Kidney (tissue), 14 donors: Measurements from ENCODE around the gene CACFD1. TPM values are rescaled to one million over a fixed set of nuclear protein-coding genes. Genes with fewer than 3 reads are reported as not detected.

ENCODE experiments used
- DNase-seq, 5 donors: peaks; one replicate each; pipeline ENCODE4 v3.0.0-alpha.2; 2013 to 2020
- FAIRE-seq: peaks from 2 replicates; lab custom pipeline; 2012; peaks lifted over from hg19 to GRCh38; lab: Jason Lieb, UNC
- H3K27ac ChIP-seq, 2 donors: one replicate each; pipeline ENCODE4 v1.7.0; 2013; ENCODE audit warnings: low read depth in 2 of 2, low read length in 2 of 2, inconsistent platforms in 1 of 2
- H3K27me3 ChIP-seq: one replicate; pipeline ENCODE4 v1.7.1; 2013; ENCODE audit warnings: low read length, inconsistent platforms; ENCODE audit not compliant: control insufficient read depth, insufficient read depth
- H3K36me3 ChIP-seq, 3 donors: one replicate each; pipeline versions ENCODE4 v1.7.0 to v1.7.1; 2013; ENCODE audit warnings: low read length in 3 of 3, control low read depth in 1 of 3, inconsistent platforms in 1 of 3; ENCODE audit not compliant: insufficient read depth in 3 of 3, control insufficient read depth in 2 of 3
- H3K4me1 ChIP-seq, 3 donors: one replicate each; pipeline versions ENCODE4 v1.7.0 to v1.7.1; 2013; ENCODE audit warnings: low read length in 3 of 3, inconsistent platforms in 1 of 3, low read depth in 1 of 3; ENCODE audit not compliant: control insufficient read depth in 2 of 3, insufficient read depth in 2 of 3
- H3K4me3 ChIP-seq, 3 donors: one replicate each; pipeline versions ENCODE4 v1.7.0 to v1.8.1; 2013; ENCODE audit warnings: low read length in 3 of 3, control low read depth in 1 of 3, inconsistent platforms in 1 of 3
- H3K9ac ChIP-seq, 3 donors: one replicate each; pipeline versions ENCODE4 v1.7.0 to v1.7.1; 2013; ENCODE audit warnings: low read length in 3 of 3, control low read depth in 1 of 3, inconsistent platforms in 1 of 3
- H3K9me3 ChIP-seq, 3 donors: one replicate each; pipeline versions ENCODE4 v1.7.0 to v1.7.1; 2013; ENCODE audit warnings: low read length in 3 of 3, control low read depth in 1 of 3, inconsistent platforms in 1 of 3; ENCODE audit not compliant: control insufficient read depth in 2 of 3, insufficient read depth in 1 of 3
- CTCF ChIP-seq: IDR thresholded peaks from 3 replicates; pipeline ENCODE4 v1.5.1; 2012; ENCODE audit warnings: mild to moderate bottlenecking, moderate library complexity, borderline replicate concordance; ENCODE audit not compliant: insufficient read depth; ENCODE audit errors: extremely low read depth
- intact Hi-C: fragments of 100-400 bp; cut with DNase I; formaldehyde crosslinking; loops from one replicate; pipeline ENCODE4 v1.11.1; 2022
- polyA plus RNA-seq: library from polyadenylated mRNA; stranded (reverse); fragments of 350-450 nt; fragmentation: Illumina TruSeq; extraction: RNeasy Lipid Tissue Mini Kit (QIAGEN cat#74804); gene quantifications from one replicate; pipeline ENCODE4 v1.2.3, GENCODE V29; 2014; ENCODE audit warnings: low read depth, low replicate concordance; ENCODE audit not compliant: insufficient read depth
- total RNA-seq: library from RNA; stranded (reverse); fragmentation: NEBNext Ultra II Directional; extraction: Animal tissue kit (Norgen Biotek cat#: 25700); gene quantifications from one replicate; pipeline ENCODE4 v1.2.1, GENCODE V29; 2021
- donor health status: control.
- donor health status: control.
- donor health status: control.
- donor health status: control.
- donor health status: control.
- donor health status: DM: yes; HTN: yes; CAD: no.
- donor health status: Normal renal cell carcinoma (clear cell type).

The CACFD1 gene
- total and polyA plus RNA-seq, 2 donors from 2014 or later: 37.3 to 37.8 TPM

GRCh38 chr9:133493428-133493827, 33.6 kb downstream of the CACFD1 start:
- Histone ChIP-seq H3K4me1 (peaks cover 0 to 10% (median under 1%) of the 10 kb centered on the region in 3 donors), H3K27ac (no peak overlapping the region), H3K9me3 (no peaks in the 10 kb centered on the region), H3K4me3 (no peak overlapping the region), H3K36me3 (no peaks in the 10 kb centered on the region), H3K9ac (no peak overlapping the region), H3K27me3 (no peaks in the 10 kb centered on the region)
- TF ChIP-seq CTCF: no peak
- intact Hi-C loops: no loop called here
- DNase-seq (peak in 1 of 5 donors; percentile 78), FAIRE-seq (no peak)

DNA sequence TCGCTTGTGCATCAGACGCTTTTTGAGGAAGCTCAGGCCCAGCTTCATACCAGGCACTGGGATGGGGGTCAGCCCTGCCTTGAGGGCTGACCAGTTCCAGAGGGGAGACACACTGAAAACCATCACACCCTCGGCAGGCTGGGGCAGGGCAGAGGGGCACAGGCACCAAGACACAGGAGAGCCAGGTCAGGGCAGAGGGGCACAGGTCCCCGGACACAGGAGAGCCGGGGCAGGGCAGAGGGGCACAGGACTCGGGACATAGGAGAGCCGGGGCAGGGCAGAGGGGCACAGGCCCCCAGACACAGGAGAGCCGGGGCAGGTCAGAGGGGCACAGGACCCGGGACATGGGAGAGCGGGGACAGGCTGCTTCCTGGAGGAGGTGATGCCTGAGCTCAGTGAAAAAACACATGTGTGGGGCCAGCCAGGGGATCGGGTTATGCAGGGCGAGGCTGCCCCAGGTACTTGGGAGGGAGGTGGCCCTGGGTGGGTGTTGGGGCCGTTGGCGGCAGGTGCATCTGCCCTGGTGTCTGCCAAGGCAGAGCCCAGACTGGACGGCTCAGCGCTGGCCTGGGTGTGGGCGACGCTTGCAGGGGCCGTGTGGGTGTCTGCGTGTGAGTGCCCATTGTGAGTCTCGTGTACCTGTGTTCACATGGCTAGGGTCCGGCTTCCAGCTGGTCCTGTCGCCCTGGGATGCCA, 34.2 kb downstream of the CACFD1 start:
- H3K4me1 ChIP-seq: peaks cover 0 to 14% (median 3%) of the 10 kb centered on the region in 3 donors
- H3K27me3 ChIP-seq: no peaks in the 10 kb centered on the region
- intact Hi-C loops: no loop called here
- no peak overlapping the region for H3K9ac ChIP-seq
- FAIRE-seq (no peak), DNase-seq (peak in 1 of 5 donors; percentile 67)
- no peak for TF ChIP-seq CTCF
- no peaks in the 10 kb centered on the region for H3K36me3 ChIP-seq
- no peak overlapping the region for H3K4me3 ChIP-seq
- no peaks in the 10 kb centered on the region for H3K9me3 ChIP-seq
- no peak overlapping the region for H3K27ac ChIP-seq

- no peak overlapping the region for H3K9ac ChIP-seq
- no peaks in the 10 kb centered on the region for H3K36me3 ChIP-seq
- H3K4me3 ChIP-seq: no peak overlapping the region
- no peaks in the 10 kb centered on the region for H3K27me3 ChIP-seq
- H3K27ac ChIP-seq: no peak overlapping the region
- intact Hi-C loops: no loop called here
- no peaks in the 10 kb centered on the region for H3K9me3 ChIP-seq
- FAIRE-seq (no peak), DNase-seq (peak in 1 of 5 donors; percentile 67)
- H3K4me1 ChIP-seq: peaks cover 0 to 14% (median 3%) of the 10 kb centered on the region in 3 donors
- no peak for TF ChIP-seq CTCF
These were observed 35.0 kb downstream of the CACFD1 start for GRCh38 chr9:133494636-133495326.
